Left ventricle myocardium superior (tissue), 1 donor: ENCODE results near the gene SPNS2. TPM values are rescaled to one million over a fixed set of nuclear protein-coding genes. Genes with fewer than 3 reads are reported as not detected.
A peak's percentile ranks its signal among the peaks of the same experiment; 100 is the strongest.
"Not testable (repeated sequence)": the region's sequence is repeated elsewhere in the genome, so short reads cannot be mapped to it uniquely, and the experiment has no call there.

ENCODE experiments used
- ATAC-seq: fragments of 200-7000 bp; cut with Tn5 transposase; one replicate; pipeline ENCODE4 v1.9.1; 2020; ENCODE audit warnings: mild to moderate bottlenecking, moderate library complexity
- DNase-seq: peaks from one replicate; pipeline ENCODE4 v3.0.0-alpha.2; 2020
- intact Hi-C: fragments of 100-400 bp; cut with micrococcal nuclease; formaldehyde crosslinking; loops from one replicate; pipeline ENCODE4 v1.11.0; 2022
- total RNA-seq: library from RNA; stranded (reverse); fragmentation: NEBNext Ultra II Directional; extraction: Animal tissue kit (Norgen Biotek cat#: 25700); gene quantifications from one replicate; pipeline ENCODE4 v1.2.1, GENCODE V29; 2021
- donor health status: DM: no; HTN: yes; CAD: no; lungs with severe emphysema.

Gene SPNS2
- total RNA-seq, 1 donor from 2014 or later: 12.7 TPM

DNA sequence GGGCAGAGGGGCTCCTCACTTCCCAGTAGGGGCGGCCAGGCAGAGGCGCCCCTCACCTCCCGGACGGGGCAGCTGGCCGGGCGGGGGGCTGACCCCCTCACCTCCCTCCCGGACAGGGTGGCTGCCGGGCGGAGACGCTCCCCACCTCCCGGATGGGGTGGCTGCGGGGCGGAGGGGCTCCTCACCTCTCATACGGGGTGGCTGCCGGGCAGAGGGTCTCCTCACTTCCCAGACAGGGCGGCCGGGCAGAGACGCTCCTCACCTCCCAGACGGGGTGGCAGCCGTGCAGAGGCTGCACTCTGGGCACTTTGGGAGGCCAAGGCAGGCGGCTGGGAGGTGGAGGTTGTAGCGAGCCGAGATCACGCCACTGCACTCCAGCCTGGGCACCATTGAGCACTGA, 79.7 kb downstream of the SPNS2 start:
- DNase-seq, ATAC-seq, intact Hi-C loops: not testable (repeated sequence)

DNA sequence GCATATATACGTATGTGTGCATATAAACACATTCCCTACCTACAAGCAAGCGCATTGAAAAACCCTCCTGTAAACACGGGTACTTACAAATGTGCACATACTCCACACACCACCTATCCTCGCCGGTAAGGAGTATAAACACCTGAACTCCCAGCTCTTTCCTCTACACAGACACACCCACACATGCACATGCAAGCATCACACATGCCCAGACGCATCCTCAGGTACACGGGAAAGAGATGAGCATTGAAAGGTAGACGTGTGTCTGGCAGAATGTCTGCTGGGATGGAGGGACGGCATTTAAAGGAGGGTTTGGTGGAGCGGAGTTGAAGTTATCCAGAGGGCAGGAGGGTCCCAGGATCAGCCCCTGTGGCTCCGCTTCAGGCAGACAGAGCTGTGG, 81.0 kb downstream of the SPNS2 start:
- intact Hi-C loops: no loop called here
- ATAC-seq (no peak), DNase-seq (no peak)

DNA sequence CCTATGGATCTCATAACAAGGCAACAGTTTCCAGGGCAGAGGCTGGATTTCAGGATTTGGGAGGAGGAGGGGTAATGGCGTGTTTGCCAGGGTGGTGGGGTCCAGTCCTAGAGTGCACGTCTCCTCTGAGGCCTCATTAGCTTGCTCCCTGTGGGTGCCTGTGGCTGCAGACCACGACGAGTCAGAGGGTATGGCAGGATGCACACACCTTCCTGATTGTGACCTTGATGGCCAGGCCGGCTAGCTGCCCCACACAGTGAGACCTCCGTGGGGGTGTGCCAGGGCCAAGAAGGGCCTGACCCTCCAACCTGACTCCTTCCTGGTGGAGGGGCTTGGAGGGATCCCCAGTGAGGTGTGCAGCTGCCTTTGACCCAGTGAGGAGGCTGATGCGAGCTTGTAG, 81.6 kb downstream of the SPNS2 start:
- ATAC-seq (no peak), DNase-seq (no peak)
- intact Hi-C loops: no loop called here

DNA sequence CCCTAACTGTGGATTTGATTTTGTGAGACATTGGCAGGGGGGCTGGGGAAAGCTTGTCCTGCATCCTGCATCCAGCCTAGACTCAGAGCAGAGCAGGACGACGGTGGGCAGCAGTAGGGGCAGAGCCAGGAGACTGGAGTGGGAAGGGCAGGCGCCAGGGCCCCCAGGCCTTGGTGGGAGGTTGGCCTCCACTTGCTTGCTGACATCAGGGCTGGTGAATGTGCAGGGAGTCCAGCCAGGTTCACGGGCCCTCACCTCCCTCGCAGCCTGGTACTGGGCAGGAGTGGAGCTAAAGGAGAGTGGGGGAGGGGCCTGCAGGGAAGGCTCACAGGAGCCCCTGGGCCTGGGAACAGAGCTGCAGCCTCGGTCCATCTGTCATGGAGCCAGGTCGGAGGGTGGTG, 83.4 kb downstream of the SPNS2 start:
- no peak for DNase-seq
- intact Hi-C loops: no loop called here
- no peak for ATAC-seq

DNA sequence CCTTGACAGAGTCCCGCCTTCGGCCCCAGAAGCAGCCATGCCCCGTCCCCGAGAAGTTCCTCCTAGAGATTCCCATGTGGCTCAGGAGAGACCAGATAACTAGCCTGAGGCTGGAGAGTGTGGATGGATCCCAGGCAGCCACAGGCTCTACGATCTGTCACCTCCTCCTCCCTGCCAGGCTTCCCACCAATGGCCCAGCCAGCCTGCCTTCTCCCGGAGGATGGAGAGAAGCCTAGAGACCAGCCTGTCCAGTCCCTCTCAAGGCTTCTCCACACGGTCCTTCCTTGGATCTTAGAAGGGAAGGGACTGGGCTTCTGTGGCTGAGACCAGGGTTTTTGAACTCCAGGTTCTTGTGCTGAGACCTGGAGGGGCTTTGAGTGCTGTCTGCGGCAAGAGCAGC, 84.0 kb downstream of the SPNS2 start:
- intact Hi-C loops: no loop called here

DNA sequence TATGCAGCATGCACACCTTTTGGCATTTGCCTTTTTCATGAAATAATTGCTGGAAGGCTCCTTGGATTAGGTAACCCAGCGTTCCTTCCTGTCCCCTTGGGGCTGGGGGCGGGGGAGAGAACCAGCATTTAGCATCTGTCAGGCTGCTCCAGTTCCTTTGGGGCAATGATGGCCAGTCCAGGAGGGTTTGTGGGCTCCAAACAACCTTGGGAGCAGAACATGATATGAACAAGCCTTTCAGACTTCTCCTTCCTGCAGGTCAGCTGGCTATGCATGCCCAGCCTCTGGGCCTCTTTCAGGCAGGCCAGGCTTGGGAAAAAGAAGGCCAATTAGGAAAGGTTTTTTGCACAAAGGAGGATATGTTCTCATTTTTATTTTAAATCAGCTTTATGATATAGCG, 84.5 kb downstream of the SPNS2 start:
- intact Hi-C loops: no loop called here
- no peak for ATAC-seq
- no peak for DNase-seq

More for the DNA sequence above, 84.0 kb downstream of the SPNS2 start:
- no peak for ATAC-seq
- DNase-seq: no peak

DNA sequence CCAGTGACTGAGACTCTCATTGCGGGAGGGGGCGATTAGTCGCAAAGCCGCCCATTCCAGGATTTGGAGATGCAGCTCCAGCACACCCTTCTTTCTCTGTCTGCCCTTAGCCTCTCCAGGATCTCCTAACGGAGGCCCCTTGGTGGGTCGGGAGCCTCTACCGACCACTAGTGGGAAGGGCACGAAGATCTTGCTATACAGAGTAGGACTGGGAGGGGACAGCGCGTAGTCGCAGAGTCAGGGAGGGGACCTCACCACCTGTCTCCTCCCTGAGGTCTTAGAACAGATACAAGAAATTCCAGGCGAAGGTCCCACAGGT, 85.1 kb downstream of the SPNS2 start:
- intact Hi-C loops: no loop called here
- peak; percentile 72 for ATAC-seq
- peak; percentile 61 for DNase-seq

DNA sequence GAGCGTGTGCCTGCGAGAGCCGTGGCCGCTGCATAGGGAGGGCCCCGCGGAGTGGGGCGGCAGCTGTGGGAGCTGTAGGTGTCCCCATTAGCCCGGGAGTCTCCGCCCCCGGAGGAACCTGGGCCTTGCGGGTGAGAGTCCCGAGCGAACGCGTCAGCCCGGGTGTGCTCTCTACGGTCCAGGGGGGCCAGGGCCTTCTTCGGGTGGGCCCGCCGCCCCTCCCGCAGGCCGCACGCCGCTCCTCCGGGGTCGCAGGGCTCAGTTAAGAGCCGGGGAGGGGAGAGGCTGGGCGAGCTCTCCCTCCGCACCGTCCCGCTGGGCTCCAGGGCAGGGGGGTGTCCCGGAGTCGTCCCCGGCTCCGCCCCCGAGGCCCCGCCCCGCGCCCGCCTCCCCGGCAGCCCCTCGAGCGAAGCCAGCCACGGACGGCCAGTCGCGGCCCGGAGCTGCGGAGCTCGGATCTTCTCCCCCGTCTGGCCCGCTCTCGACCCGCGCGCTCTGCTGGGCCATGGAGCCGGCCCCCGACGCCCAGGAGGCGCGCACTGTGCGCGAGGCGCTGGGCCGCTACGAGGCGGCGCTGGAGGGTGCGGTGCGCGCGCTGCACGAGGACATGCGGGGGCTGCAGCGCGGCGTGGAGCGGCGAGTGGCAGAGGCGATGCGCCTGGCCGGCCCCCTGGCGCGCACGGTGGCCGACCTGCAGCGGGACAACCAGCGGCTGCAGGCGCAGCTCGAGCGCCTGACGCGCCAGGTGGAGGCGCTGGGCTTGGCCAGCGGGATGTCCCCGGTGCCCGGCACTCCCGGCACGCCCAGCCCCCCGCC, 85.6 kb downstream of the SPNS2 start, which contains the start of gene SMTNL2:
SMTNL2 (plus strand) TSS at position 429 of the 816 bp plus-strand sequence; CDS start at position 506, 77 bp downstream.
- ATAC-seq: peak; percentile 84
- peak; percentile 86 for DNase-seq
- intact Hi-C loops: no loop called here

DNA sequence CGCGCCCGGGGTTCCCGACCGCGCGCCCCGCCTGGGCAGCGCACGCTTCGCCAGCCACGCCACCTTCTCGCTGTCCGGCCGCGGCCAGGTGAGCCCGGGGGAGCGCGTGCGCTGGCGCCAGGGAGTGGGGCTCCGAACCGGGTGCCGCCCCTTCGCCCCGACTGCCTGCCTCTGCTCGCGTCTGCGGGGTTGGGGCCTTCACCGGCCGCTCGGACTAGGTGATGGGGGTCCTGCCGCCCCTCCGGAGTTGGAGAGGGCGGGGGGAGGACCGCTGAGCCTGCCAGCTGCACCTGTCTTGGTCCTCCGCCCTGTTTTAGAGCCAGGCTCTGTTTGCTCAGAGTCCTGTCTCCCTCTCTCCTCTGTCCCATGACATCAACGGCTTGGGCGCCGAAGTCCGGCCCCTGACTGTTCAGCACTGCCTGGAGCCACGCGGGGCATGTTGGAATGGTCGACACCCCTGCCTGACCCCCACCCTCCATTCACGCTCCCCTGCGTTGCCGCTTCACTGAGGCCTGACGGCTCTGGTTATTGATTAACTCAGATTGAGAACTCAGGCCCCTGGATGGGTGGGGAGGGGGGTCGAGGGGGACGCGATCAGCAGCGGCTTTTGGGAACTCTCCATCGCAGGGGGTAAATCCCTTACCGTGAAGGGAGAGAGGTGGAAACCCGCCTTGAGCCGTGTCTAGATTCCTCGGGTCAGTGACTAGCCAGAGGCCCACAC, 86.4 kb downstream of the SPNS2 start:
- no peak for ATAC-seq
- DNase-seq: no peak
- intact Hi-C loops: no loop called here

DNA sequence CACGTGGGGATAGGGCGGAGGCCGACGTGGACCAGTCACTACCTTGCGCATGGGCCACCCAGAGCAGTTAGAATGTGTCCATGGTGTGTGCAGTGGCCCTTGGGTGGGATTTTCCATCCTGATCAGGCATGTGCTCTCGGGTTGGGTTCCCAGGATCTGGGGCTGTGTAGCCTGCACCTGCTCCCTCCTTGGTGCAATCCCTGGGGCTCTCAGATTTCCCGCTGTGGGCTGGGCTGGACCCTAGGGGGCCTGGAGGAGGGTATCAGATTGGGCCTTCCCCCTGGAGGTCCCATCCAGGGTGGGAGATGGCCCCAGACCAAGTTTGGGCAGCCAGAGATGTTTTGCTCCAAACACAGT, 86.9 kb downstream of the SPNS2 start:
- no peak for ATAC-seq
- intact Hi-C loops: no loop called here

DNA sequence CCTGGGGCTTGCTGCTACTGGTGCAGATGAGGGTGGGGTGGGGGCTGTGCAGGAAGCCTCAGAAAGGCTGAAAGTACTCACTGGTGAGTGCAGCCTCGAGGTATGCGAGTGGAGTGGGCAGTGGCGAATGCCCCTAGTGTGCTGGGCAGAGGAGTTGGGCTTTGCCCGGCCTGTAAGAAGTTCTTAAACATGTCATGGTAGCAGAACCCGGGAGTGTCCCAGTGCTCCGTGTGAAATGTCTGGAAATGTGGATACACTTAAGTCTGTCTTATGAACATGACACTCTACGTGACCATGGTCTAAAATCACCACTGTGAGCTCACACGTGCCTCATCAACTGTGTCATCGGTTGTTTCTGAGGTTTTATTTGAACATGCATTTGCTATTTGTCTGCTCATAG, 87.4 kb downstream of the SPNS2 start:
- intact Hi-C loops: no loop called here
- ATAC-seq (no peak), DNase-seq (no peak)

More for the DNA sequence above, 86.9 kb downstream of the SPNS2 start:
- DNase-seq: no peak

DNA sequence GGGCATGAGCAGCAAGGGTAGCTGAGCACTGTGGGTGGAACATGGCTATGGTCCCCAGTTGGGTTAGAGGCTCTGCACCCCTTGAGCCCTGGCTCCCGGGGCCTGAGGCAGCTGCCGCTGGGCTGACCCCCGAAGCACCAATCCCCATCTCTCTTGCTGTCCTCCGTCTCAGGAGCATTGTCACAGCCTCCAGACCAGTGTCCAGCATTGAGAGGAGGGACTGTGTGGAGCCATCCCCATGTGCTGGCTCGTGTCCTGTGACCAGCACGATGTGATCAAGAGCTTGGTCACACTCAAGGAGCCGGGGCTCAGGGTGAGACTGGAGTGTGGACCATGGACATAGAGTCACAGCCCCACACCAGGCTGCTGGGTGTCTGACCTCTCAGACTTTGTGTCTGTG, 88.5 kb downstream of the SPNS2 start:
- no peak for ATAC-seq
- DNase-seq: no peak
- intact Hi-C loops: no loop called here

DNA sequence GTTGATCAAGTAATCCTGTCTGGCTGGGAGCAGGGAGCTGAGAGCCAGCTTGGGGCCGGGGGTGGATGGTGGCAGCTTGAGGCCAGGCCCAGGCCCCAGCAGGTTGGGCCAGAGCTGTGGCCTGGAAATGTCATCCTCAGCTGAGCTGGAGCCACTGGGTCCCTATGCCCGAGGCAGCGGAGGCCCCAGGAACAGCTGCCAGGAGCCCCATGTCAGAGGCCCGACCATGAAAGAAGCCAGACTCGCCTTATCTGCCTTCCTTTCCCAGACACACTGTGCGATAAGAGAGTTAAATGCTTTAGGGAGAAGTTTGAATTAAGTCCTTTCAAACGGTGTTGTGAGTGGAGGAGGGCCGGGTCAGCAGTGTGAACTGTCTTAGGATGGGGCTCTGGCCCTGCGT, 89.1 kb downstream of the SPNS2 start:
- DNase-seq (peak; percentile 77), ATAC-seq (peak; percentile 61)
- intact Hi-C loops: no loop called here

DNA sequence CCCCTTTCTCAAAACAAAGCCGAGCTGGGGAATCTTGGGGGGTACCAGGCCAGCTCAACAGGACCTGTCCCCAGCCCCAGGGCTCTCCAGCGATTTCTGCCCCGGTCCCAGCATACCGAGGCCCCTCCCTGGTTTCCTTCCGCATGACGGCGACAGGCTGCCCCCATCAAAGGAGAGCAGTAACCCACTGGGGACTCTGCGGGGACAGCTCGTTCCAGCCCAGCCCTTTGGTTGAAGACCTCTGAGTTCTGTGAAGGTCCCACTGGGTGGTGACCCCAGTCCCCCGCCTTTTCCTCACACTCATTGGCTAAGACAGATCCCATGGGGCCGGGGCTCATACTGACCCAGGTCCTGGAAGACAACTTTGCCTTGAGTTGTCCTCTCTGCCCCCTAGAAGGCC, 89.7 kb downstream of the SPNS2 start:
- peak; percentile 70 for DNase-seq
- intact Hi-C loops: no loop called here
- ATAC-seq: peak; percentile 23

Other genes with a start within 250 kb of the SPNS2 start
- 24.4 TPM for gene ANKFY1, start 234.9 kb upstream of the SPNS2 start, total RNA-seq
- 105 TPM for gene UBE2G1, start 132.2 kb upstream of the SPNS2 start, total RNA-seq
- gene SPNS3, start 64.9 kb upstream of the SPNS2 start, total RNA-seq: 1.0 TPM
- 18.5 TPM for gene MYBBP1A, start 56.5 kb downstream of the SPNS2 start, total RNA-seq
- gene GGT6, start 61.7 kb downstream of the SPNS2 start, total RNA-seq: 0.22 TPM
- 47.4 TPM for gene SMTNL2, start 85.6 kb downstream of the SPNS2 start, total RNA-seq
- 4.5 TPM for gene ALOX15, start 142.8 kb downstream of the SPNS2 start, total RNA-seq
- gene PELP1, start 205.3 kb downstream of the SPNS2 start, total RNA-seq: 36.8 TPM
- 35.0 TPM for gene ARRB2, start 211.8 kb downstream of the SPNS2 start, total RNA-seq
- gene MED11, start 232.5 kb downstream of the SPNS2 start, total RNA-seq: 18.0 TPM
- gene ZMYND15, start 241.0 kb downstream of the SPNS2 start, total RNA-seq: 0.20 TPM
- 3.5 TPM for gene CXCL16, start 241.0 kb downstream of the SPNS2 start, total RNA-seq